WERI-Rb-1 (cell line): Measurements from ENCODE around the gene EFCAB14.

Experiments
- DNase-seq: peaks from one replicate; pipeline ENCODE4 v3.0.0-alpha.2; 2020
- H3K27ac ChIP-seq: fragments of 250-450 bp; sonication (Bioruptor Pico); 2 replicates; pipeline ENCODE4 v1.5.1; 2020; ENCODE audit warnings: mild to moderate bottlenecking, moderate library complexity
- H3K27me3 ChIP-seq: fragments of 250-450 bp; sonication (Bioruptor Pico); 2 replicates; pipeline ENCODE4 v1.5.1; 2021; ENCODE audit warnings: mild to moderate bottlenecking, low read depth, moderate library complexity; ENCODE audit not compliant: insufficient read depth, severe bottlenecking
- H3K36me3 ChIP-seq: fragments of 250-450 bp; sonication (Bioruptor Pico); 2 replicates; pipeline ENCODE4 v1.5.1; 2020; ENCODE audit warnings: mild to moderate bottlenecking, moderate library complexity
- H3K4me3 ChIP-seq: 2 replicates; pipeline ENCODE4 v1.5.1; 2011; ENCODE audit warnings: low read depth, mild to moderate bottlenecking, control low read depth, low read length
- H3K9me3 ChIP-seq: fragments of 250-450 bp; sonication (Bioruptor Pico); 2 replicates; pipeline ENCODE4 v1.5.1; 2021; ENCODE audit warnings: mild to moderate bottlenecking, moderate library complexity; ENCODE audit not compliant: severe bottlenecking
- TF ChIP-seq, protein P1 (sequence below): IDR thresholded peaks from 2 replicates; pipeline ENCODE4 v1.5.1; 2011; ENCODE audit warnings: low read depth, mild to moderate bottlenecking, control low read depth, inconsistent platforms, low read length

EFCAB14 gene

DNA sequence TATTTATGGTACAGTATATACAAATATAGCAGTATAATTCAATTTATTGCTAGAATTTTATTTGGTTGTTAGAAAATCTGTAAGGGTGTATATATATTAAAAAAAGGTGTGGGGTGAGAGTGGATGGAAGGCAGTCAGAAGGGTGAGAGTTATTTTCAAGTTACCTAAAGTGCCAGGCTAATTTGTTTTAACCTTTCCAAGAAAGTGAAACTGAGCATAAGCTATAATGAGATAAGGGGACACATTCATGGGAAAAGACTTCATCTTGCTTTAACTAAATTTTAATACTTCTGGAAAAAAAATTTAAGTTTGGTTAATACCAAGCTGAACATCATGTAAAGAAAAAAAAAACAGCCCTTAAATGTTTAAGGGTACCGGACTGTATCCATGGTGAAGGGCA is 42.4 kb downstream of the EFCAB14 start:
- peaks cover 30% of the 10 kb centered on the region for H3K36me3 ChIP-seq

DNA sequence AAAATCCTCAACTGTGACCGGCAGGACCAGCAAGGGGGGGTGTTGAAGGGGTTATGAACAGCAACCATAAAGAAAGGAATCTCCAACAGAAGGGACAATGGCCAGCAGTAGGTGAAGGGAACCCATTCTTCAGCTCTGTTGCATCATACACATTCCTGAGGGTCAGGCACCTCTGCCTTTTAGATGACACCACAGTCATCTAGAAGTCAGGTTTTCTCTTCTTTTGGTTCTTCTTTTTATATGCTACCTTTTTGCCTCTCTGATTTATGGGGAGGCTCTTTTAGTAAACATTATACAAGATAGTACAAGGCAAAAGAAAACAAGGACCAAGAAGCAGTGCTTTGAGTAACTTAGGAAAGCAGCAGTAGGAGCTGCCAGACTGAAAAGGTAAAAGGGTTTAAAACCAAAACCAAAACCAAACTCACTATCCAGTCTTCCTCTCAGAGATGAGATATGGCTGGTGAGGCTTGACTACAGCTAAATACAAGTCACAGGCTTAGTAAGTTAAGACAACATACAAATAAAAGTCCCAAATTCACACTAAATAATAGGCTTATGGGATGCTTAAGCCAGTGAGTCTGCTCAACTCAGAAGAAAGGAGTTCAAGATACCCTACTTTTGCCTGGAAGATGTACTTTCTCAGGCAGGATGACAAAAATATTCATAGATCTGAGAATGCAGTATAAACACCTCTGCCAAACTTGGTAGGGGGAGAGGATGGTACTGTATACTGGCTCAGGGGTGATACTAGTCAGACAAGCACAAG is 43.2 kb downstream of the EFCAB14 start:
- peaks cover 25% of the 10 kb centered on the region for H3K36me3 ChIP-seq
- no peaks in the 10 kb centered on the region for H3K27me3 ChIP-seq
- TF ChIP-seq, protein P1, sequence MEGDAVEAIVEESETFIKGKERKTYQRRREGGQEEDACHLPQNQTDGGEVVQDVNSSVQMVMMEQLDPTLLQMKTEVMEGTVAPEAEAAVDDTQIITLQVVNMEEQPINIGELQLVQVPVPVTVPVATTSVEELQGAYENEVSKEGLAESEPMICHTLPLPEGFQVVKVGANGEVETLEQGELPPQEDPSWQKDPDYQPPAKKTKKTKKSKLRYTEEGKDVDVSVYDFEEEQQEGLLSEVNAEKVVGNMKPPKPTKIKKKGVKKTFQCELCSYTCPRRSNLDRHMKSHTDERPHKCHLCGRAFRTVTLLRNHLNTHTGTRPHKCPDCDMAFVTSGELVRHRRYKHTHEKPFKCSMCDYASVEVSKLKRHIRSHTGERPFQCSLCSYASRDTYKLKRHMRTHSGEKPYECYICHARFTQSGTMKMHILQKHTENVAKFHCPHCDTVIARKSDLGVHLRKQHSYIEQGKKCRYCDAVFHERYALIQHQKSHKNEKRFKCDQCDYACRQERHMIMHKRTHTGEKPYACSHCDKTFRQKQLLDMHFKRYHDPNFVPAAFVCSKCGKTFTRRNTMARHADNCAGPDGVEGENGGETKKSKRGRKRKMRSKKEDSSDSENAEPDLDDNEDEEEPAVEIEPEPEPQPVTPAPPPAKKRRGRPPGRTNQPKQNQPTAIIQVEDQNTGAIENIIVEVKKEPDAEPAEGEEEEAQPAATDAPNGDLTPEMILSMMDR = no peak
- H3K9me3 ChIP-seq = no peaks in the 10 kb centered on the region
- no peak overlapping the region for H3K27ac ChIP-seq
- no peak overlapping the region for H3K4me3 ChIP-seq
- DNase-seq = no peak

More for the DNA sequence above, 42.4 kb downstream of the EFCAB14 start:
- Histone ChIP-seq H3K27ac (no peak overlapping the region), H3K4me3 (no peak overlapping the region), H3K27me3 (no peaks in the 10 kb centered on the region), H3K9me3 (no peaks in the 10 kb centered on the region)
- DNase-seq = no peak
- TF ChIP-seq, protein P1 = no peak

DNA sequence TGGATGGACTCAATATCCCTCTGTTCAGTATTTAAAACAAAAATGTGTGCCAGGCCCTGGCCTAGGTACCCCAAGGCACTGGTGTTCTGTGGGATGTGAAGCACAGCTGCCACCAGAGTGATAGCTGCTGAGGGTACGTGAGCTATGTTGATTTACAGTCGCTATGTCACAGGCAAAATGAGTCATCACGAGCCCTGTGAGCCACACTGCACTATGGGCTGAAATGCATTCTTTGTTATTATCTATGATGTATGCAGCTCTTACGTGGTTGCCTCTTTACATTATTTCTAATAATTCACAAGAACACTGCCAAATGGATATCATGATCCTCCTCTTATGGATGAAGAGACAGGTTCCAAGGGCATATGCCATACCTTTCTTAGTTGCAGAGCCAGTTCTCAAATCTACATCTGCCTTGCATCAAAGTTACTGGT is 45.1 kb downstream of the EFCAB14 start:
- TF ChIP-seq, protein P1 = no peak
- Histone ChIP-seq H3K4me3 (no peak overlapping the region), H3K9me3 (no peaks in the 10 kb centered on the region), H3K27me3 (no peaks in the 10 kb centered on the region), H3K36me3 (peaks cover 8% of the 10 kb centered on the region), H3K27ac (no peak overlapping the region)
- no peak for DNase-seq

DNA sequence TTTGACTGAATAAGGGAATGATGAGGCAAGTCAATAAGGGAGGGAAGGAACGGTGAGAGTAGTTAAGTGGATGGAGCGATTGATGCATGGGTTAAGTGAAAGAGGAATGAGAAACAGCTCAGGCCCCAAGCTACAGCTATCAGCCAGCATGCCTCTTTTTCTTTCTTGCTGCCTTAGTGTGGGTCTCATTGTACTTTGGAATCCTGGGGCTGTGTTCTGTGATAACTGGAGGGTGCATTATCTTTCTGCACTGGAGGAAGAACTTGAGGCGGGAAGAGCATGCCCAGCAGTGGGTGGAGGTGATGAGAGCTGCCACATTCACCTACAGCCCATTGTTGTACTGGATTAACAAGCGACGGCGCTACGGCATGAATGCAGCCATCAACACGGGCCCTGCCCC is 46.2 kb downstream of the EFCAB14 start:
- Histone ChIP-seq H3K27me3 (no peaks in the 10 kb centered on the region), H3K27ac (no peak overlapping the region), H3K4me3 (no peak overlapping the region), H3K9me3 (no peaks in the 10 kb centered on the region), H3K36me3 (peaks cover 2% of the 10 kb centered on the region)
- no peak for DNase-seq
- TF ChIP-seq, protein P1 = no peak

DNA sequence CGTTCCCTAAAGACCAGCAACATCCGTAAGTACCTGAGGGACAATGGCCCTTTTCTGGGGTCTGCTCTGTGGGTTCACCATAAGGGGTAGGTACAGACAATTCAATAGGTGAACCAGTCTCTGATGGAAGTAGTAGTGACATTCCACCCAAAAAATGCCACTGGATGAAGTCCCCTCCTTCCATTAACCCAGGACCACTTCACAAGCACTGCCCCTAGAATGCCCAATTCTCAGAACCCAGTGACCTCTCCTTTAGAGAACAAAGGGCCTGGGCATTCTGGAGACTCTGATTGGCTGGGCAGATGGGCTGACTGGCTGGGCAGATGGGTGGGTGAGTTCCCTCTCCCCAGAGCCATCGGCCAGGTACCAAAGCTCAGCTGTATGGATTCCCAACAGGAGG is 47.4 kb downstream of the EFCAB14 start, which contains the start of gene TEX38:
Gene TEX38, plus strand, starts transcription at position 301 of the 400 bp plus-strand sequence. Its CDS starts 81 bp downstream, at position 382.
- Histone ChIP-seq H3K9me3 (no peaks in the 10 kb centered on the region), H3K4me3 (no peak within 1 kb of the TSS), H3K36me3 (no peaks in the 10 kb centered on the region; the same call in 1 of the 2 replicates), H3K27ac (no peak within 1 kb of the TSS), H3K27me3 (no peaks in the 10 kb centered on the region)
- TF ChIP-seq, protein P1 = no peak
- DNase-seq = no peak
